ENCODE measurements around the gene SCO2. TPM values are rescaled to one million over a fixed set of nuclear protein-coding genes. Genes with fewer than 3 reads are reported as not detected.

Gene SCO2
- total and polyA plus RNA-seq, 2 of the 13 experiments (the other 11 are each of a cell fraction or from before 2014, with no cell fraction given): 0.32 to 3.7 TPM

GRCh38 chr22:50483106-50483505 is 42.3 kb downstream of the SCO2 start (continued):
- TF ChIP-seq ZNF292 (CRISPR knock-in tag; IDR thresholded peaks at IDR 0.05; ENCODE audit: borderline replicate concordance, low read depth) (no peak), ZSCAN9 (CRISPR knock-in tag; IDR thresholded peaks at IDR 0.05; ENCODE audit: borderline replicate concordance) (no peak), FOXO4 (CRISPR knock-in tag; conservative IDR thresholded peaks at IDR 0.05) (no peak), POGZ (CRISPR knock-in tag; IDR thresholded peaks at IDR 0.05) (no peak), FOSL1 (CRISPR knock-in tag; IDR thresholded peaks at IDR 0.05; ENCODE audit: borderline replicate concordance) (no peak), HMGA1 (CRISPR knock-in tag; conservative IDR thresholded peaks at IDR 0.05) (no peak), ZNF761 (CRISPR knock-in tag; conservative IDR thresholded peaks at IDR 0.05) (no peak), ZNF724P (CRISPR knock-in tag; IDR thresholded peaks at IDR 0.05; ENCODE audit: borderline replicate concordance) (no peak)

GRCh38 chr22:50482107-50483074 is 43.0 kb downstream of the SCO2 start:
- ATAC-seq (peak; percentile 9), FAIRE-seq (no peak), DNase-seq (ENCODE audit: low spot score) (no peak)
- BruUV-seq (replicated peaks): no TSS peak
- no peak overlapping the region for H2AFZ ChIP-seq (ENCODE audit: low read length)
- H3K4me2 ChIP-seq (ENCODE audit: low read depth, low read length): peak overlapping the region; percentile 77
- H3K36me3 ChIP-seq (replicated peaks in 1 of 2; ENCODE audit: control insufficient read depth in 1 of 2, insufficient read depth in 2 of 2, low read length in 2 of 2): no peaks in the 10 kb centered on the region
- no peaks in the 10 kb centered on the region; the same call in 1 of the 2 replicates for H4K20me1 ChIP-seq (ENCODE audit: insufficient read depth, low read length)
- peak overlapping the region; percentile 75 to 76 (median 75) for H3K4me3 ChIP-seq (replicated peaks in 1 of 3; ENCODE audit: insufficient read depth in 1 of 3, low read depth in 2 of 3, low read length in 3 of 3)
- H3K9ac ChIP-seq (ENCODE audit: insufficient read depth, low read depth, low read length): peak overlapping the region; percentile 76
- H3K9me3 ChIP-seq (ENCODE audit: low read length): no peaks in the 10 kb centered on the region
- intact Hi-C loops (cut with micrococcal nuclease; ENCODE audit: unreplicated experiment): no loop called here
- CTCF ChIA-PET (ENCODE audit: low intra/inter-chr PET ratio, low total read pairs): no interaction called here
- POLR2A ChIA-PET: interaction anchor here (0.7 to 2.1 kb wide), 5 partner anchors 12 to 43 kb away, joined by 3 to 5 read pairs (median 4); partner anchors contain the start of genes LMF2, NCAPH2 and SCO2
- in situ Hi-C loops (cut with HindIII; ENCODE audit: extremely low pct_ligation_motif_present, low pct_unique_long_range_greater_than_20kb): no loop called here
- no peaks in the 10 kb centered on the region for H3K79me2 ChIP-seq (ENCODE audit: insufficient read depth, low read length)
- H3K27me3 ChIP-seq (ENCODE audit: control insufficient read depth in 1 of 2, insufficient read depth in 2 of 2, low read length in 2 of 2): peaks cover 0 to 4% of the 10 kb centered on the region in 2 experiments; a peak in 1 of 5 replicates
- peaks cover 59% of the 10 kb centered on the region for H3K4me1 ChIP-seq (ENCODE audit: insufficient read depth, low read length)
- 90% methylated on average over 9 of the region's 35 CpGs for WGBS (ENCODE audit: low lambda C conversion rate)
- H3K27ac ChIP-seq (ENCODE audit: extremely low read length, insufficient read depth, low read length): peak overlapping the region; percentile 31
- TF ChIP-seq NCOA2 (CRISPR knock-in tag; IDR thresholded peaks at IDR 0.05) (0 out of 2 replicates have a peak, but pooled peaks have one; percentile 17), RBFOX2 (IDR thresholded peaks at IDR 0.05; ENCODE audit: low read depth, low read length) (peak; percentile 67), ZNF207 (IDR thresholded peaks at IDR 0.05; ENCODE audit: borderline replicate concordance) (no peak), UBTF (CRISPR knock-in tag; IDR thresholded peaks at IDR 0.05) (peak; percentile 12; the same call in 1 of the 2 replicates), TBX2 (CRISPR knock-in tag; IDR thresholded peaks at IDR 0.05; ENCODE audit: borderline replicate concordance) (peak; percentile 48; the same call in 1 of the 2 replicates), BHLHE40 (IDR thresholded peaks at IDR 0.05; ENCODE audit: low read length) (peak; percentile 10; the same call in 1 of the 2 replicates), HDAC1 (CRISPR knock-in tag; IDR thresholded peaks at IDR 0.05) (0 out of 2 replicates have a peak, but pooled peaks have one; percentile 29), ZNF616 (CRISPR knock-in tag; IDR thresholded peaks at IDR 0.05; ENCODE audit: low read depth) (no peak), ZNF274 (CRISPR knock-in tag; IDR thresholded peaks at IDR 0.05) (peak; percentile 33; the same call in 1 of the 2 replicates), HIVEP1 (CRISPR knock-in tag; IDR thresholded peaks at IDR 0.05) (0 out of 2 replicates have a peak, but pooled peaks have one; percentile 43), ADNP (CRISPR knock-in tag; IDR thresholded peaks at IDR 0.05) (0 out of 2 replicates have a peak, but pooled peaks have one; percentile 50), FOXO1 (CRISPR knock-in tag; IDR thresholded peaks at IDR 0.05) (0 out of 2 replicates have a peak, but pooled peaks have one; percentile 1)

All from HepG2 (cell line).